Fibroblast of the aortic adventitia (primary cell): ENCODE measurements around the gene CYTH4. TPM values are rescaled to one million over a fixed set of nuclear protein-coding genes. Genes with fewer than 3 reads are reported as not detected.

Source experiments
- DNase-seq: peaks from one replicate; pipeline ENCODE4 v3.0.0-alpha.2; 2010; ENCODE audit warnings: low read depth
- H3K4me3 ChIP-seq: 2 replicates; pipeline ENCODE4 v1.5.1; 2011; ENCODE audit warnings: low read depth, mild to moderate bottlenecking, control low read depth, low read length, moderate library complexity
- CTCF ChIP-seq: IDR thresholded peaks from 2 replicates; pipeline ENCODE4 v1.5.1; 2011; ENCODE audit warnings: mild to moderate bottlenecking, low read length, control low read depth, inconsistent platforms; ENCODE audit not compliant: insufficient read depth
- total RNA-seq: library from RNA; depleted of rRNA; stranded (reverse); fragments of >200 nt; gene quantifications from 2 replicates; pipeline ENCODE4 v1.2.3, GENCODE V29; 2012; ENCODE audit warnings: low replicate concordance

Gene CYTH4
- total RNA-seq, 1 donor = 0.72 TPM

DNA sequence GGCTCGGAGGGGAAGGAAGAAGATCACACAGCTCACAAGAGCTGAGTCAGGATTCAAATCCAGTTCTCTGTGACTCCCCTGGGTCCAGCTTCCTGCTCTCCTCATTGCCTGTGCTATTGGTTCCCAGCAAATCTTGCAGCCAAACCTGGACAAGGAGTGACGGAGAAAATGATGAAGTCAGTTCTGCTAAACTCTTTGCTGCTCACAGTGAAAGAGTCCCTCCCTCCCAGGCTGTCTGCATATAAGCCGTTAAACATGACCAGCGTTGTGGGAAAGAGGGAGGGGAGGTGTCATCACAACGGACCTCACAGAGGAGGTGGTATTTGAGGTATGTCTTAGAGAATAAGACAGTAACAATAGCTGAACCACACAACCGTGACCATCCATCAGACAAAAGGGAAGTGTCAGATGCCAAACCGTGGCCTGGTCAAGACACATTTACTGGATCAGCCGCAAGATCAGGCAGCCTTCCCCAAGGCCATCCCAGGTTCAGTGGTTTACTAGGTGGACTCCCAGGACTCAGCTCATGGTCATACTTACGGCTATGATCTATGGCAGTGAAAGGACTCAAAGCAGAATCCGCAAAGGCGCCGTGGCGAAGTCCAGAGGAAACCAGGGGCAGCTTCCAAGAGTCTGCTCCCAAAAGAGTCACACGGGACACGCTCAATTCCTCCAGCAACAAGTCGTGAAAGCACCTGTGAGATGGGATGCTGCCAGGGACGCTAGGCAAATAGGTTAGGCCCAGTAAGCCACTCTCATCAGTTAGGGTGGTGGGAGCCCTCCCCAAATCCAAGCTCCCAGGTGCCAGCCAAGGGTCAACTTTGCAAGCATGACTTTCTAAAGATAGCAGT, 2.8 kb upstream of the CYTH4 start:
- H3K4me3 ChIP-seq = no peak overlapping the region
- no peak for DNase-seq
- no peak for TF ChIP-seq CTCF

DNA sequence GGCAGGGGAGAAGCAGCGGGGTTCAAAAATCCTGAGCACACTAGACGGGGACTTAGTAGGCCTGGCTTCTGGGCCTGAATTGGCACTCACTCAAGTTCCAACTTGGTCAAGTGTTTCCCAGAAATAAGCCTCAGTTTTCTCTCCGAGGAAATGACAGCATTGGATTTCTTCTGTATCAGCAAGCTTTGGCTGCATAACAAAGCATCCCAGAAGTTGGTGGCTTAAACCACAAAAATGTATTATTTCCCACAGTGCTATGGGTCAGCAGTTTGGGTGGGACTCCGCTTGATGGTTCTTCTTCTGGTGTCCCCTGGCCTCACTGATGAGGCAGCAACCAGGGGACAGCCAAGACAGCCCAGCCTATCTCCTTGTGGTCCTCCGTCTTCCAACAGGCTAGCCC, 1.6 kb upstream of the CYTH4 start:
- DNase-seq = no peak
- TF ChIP-seq CTCF = no peak
- no peak overlapping the region for H3K4me3 ChIP-seq

DNA sequence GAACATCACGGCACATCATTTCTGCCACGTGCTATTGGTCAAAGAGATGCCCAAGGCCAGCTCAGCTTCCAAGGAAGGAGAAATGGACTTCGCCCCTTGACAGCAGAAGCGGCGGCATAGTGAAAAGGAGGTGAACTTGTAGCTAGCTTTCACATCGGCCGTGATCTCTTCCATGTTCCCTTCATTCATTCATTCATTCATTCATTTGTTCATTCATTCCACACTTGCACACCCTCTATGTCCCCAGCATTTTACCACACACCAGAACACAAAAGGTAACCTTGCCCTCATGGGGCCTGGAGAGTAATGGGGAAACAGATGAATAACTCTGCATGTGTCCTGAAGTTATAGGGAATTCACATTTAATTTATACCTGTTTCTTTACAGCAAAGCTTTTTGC, 1.1 kb upstream of the CYTH4 start:
- TF ChIP-seq CTCF = no peak
- H3K4me3 ChIP-seq = no peak overlapping the region
- DNase-seq = no peak

DNA sequence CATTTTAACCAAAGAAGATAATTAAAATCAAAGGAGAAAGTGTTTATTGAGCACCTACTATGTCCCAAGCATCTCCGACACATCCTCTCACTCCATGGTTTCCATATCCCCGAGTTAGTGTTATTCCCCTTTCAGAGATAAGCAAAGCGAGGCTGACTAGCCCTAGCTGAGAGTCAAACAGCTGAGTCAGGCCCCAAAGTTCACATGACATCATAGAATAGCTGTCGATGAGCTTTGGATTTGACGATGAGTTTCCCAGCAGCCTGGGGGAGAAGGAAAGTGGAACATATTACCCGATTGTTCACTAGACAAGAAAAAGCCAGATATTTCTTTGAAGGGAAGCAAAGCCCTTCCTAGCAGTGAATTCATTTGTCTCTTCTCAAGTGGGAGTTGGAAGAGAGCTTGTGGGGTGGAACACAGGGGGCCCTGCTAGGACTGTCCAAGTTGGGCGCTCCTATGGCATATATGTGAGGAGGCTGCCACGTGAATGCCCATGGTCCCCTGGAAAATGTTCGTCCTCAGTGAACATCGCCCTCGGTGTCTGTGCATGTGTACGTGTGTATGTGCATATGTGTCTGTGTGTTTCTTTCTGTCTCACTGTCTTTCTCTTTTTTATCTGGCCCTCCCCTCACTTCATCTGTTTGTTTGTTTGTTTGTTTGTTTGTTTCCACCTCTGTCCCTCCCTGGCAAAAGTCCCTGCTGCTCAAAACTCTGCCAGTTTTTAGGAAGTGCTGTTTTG, 493 bp upstream of the CYTH4 start:
- no peak overlapping the region for H3K4me3 ChIP-seq
- DNase-seq = no peak
- TF ChIP-seq CTCF = no peak

DNA sequence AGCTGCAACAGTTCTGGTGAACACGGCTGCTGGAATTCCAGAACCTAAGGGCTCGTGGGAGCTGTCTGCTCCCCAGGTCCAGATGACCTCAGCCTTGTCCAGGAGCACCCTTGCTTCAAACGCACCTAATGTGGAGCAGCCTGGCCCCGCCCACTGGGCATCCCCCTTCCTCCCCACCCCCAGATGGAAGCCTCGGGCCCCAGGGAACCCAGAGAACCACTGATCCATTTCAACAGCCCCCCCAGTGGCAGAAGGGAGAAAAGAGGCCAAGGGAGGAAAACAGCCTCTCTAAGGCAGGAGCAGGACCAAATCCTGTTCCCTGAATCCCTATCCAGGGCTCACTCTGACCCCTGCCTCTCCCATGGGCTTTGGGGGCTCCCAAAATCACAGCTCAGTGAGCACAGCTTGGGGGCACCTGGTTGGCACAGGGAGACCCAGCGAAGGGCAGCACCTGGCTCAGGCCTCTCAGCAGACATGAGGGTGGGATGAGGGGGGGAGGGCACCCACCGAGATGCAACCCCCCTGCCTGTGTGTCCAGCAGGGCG, 1.2 kb downstream of the CYTH4 start:
- H3K4me3 ChIP-seq = no peak overlapping the region
- no peak for DNase-seq
- TF ChIP-seq CTCF = peak; percentile 56

DNA sequence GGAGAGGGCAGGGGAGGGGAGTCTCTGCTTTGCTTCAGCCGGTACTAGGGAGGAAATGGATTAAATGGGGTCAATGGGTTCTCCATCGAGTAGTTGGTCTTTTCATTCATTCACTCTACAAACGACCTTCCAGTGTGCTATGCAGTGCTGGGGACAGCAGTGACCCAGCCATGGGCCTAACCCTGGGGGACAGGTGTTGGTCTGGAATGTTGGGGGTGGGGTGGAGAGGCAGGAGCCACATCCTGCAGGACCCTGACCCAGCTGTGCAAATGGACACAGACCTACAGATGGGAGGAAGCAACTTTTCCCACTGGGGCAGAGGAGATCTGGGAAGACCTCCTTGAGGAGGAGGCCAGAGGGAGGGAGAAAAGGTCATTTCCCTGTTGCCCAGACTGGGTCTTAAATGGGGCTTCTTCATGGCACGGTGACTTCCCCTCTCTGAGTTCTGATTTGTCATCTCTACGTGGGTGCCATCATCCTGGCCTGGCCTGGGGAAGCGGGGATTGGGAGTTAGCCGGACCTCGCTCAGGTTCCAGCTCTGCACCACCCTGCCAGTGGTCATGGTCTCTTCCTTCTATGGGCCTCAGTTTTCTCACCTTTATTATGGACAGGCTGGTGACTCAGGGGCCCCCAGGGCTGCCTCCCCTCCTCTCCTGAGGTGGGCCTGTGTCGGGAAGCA, 2.0 kb downstream of the CYTH4 start:
- no peak for DNase-seq
- no peak overlapping the region for H3K4me3 ChIP-seq
- TF ChIP-seq CTCF = no peak
